Keratinocyte (primary cell): ENCODE measurements around the gene THOC5. TPM values are rescaled to one million over a fixed set of nuclear protein-coding genes. Genes with fewer than 3 reads are reported as not detected.

Source experiments
- DNase-seq: peaks from one replicate; pipeline ENCODE4 v3.0.0-alpha.2; 2011; ENCODE audit warnings: low read depth, missing footprints, low spot score
- FAIRE-seq: peaks from 2 replicates; lab custom pipeline; 2011; peaks lifted over from hg19 to GRCh38; lab: Jason Lieb, UNC
- H2AFZ ChIP-seq: 2 replicates; pipeline ENCODE4 v1.6.0; 2012; ENCODE audit warnings: low read length, control low read depth, inconsistent platforms; ENCODE audit not compliant: control insufficient read depth
- H3K27ac ChIP-seq: 2 replicates; pipeline ENCODE4 v1.5.1; 2011; ENCODE audit warnings: low read length; ENCODE audit not compliant: control insufficient read depth, insufficient read depth
- H3K27me3 ChIP-seq: 3 replicates; pipeline ENCODE4 v1.6.0; 2011; ENCODE audit warnings: low read length; ENCODE audit not compliant: control insufficient read depth, insufficient read depth; ENCODE audit errors: extremely low read depth
- H3K36me3 ChIP-seq, 2 experiments: 2 replicates in 1 of 2; 3 replicates in 1 of 2; pipeline ENCODE4 v1.5.1; 2011; ENCODE audit warnings: low read length in 2 of 2, mild to moderate bottlenecking in 1 of 2; ENCODE audit not compliant: control insufficient read depth in 2 of 2, insufficient read depth in 2 of 2; ENCODE audit errors: extremely low read depth in 1 of 2
- H3K4me1 ChIP-seq: 3 replicates; pipeline ENCODE4 v1.5.1; 2011; ENCODE audit warnings: low read length; ENCODE audit not compliant: control insufficient read depth, insufficient read depth; ENCODE audit errors: extremely low read depth
- H3K4me2 ChIP-seq: 3 replicates; pipeline ENCODE4 v1.6.0; 2011; ENCODE audit warnings: low read depth, low read length; ENCODE audit not compliant: control insufficient read depth, insufficient read depth; ENCODE audit errors: extremely low read depth
- H3K4me3 ChIP-seq, 3 experiments: fragments of 200-600 bp in 1 of 3; sonication (generic) in 1 of 3; 2 replicates in 2 of 3; 3 replicates in 1 of 3; pipeline ENCODE4 v1.5.1; 2011 to 2016; ENCODE audit warnings: low read length in 3 of 3, mild to moderate bottlenecking in 3 of 3, control low read depth in 2 of 3, inconsistent platforms in 1 of 3, low read depth in 1 of 3, mixed read lengths in 1 of 3, mixed run types in 1 of 3, moderate library complexity in 1 of 3; ENCODE audit not compliant: control insufficient read depth in 2 of 3, insufficient read depth in 2 of 3; ENCODE audit errors: extremely low read depth in 1 of 3
- H3K79me2 ChIP-seq: 2 replicates; pipeline ENCODE4 v1.6.0; 2012; ENCODE audit warnings: low read length; ENCODE audit not compliant: control insufficient read depth, insufficient read depth
- H3K9ac ChIP-seq: 3 replicates; pipeline ENCODE4 v1.6.0; 2011; ENCODE audit warnings: low read length; ENCODE audit not compliant: control insufficient read depth, insufficient read depth; ENCODE audit errors: extremely low read depth
- H3K9me1 ChIP-seq: 3 replicates; pipeline ENCODE4 v1.6.0; 2011; ENCODE audit warnings: low read length; ENCODE audit not compliant: control insufficient read depth, insufficient read depth; ENCODE audit errors: extremely low read depth
- H3K9me3 ChIP-seq: 2 replicates; pipeline ENCODE4 v1.5.1; 2012; ENCODE audit warnings: low read depth, low read length; ENCODE audit not compliant: control insufficient read depth
- H4K20me1 ChIP-seq: 3 replicates; pipeline ENCODE4 v1.6.0; 2011; ENCODE audit warnings: low read length; ENCODE audit not compliant: control insufficient read depth, insufficient read depth; ENCODE audit errors: extremely low read depth
- EZH2 ChIP-seq: IDR thresholded peaks from one replicate; pipeline ENCODE4 v1.6.1; 2012; ENCODE audit warnings: inconsistent platforms, mild to moderate bottlenecking, low read length, moderate library complexity
- dilution Hi-C: fragments of 300-500 bp; cut with MboI; formaldehyde crosslinking; loops from one replicate; pipeline ENCODE4 v1.7.0; 2020; ENCODE audit warnings: low sequenced_read_pairs; ENCODE audit not compliant: extremely low pct_ligation_motif_present
- polyA plus RNA-seq, 5 experiments: library from polyadenylated mRNA; depleted of rRNA in 3 of 5; stranded (reverse) in 3 of 5; stranded (forward) in 1 of 5; unstranded in 1 of 5; fragments of >200 nt; gene quantifications; 1 replicate in 1 of 5; 2 replicates in 3 of 5; 3 replicates in 1 of 5; pipeline versions ENCODE4 v1.2.1 to v1.2.3, GENCODE V29; 2011 to 2012; ENCODE audit warnings: missing spikeins in 2 of 5, low read depth in 1 of 5, low replicate concordance in 1 of 5
- TF ChIP-seq, protein P1 (sequence below), 3 experiments: IDR thresholded peaks in 1 of 3; conservative IDR thresholded peaks in 1 of 3; optimal IDR thresholded peaks in 1 of 3; 2 replicates in 2 of 3; 3 replicates in 1 of 3; pipeline versions ENCODE3 to v1.5.1; 2011; ENCODE audit warnings: low read length in 3 of 3, mild to moderate bottlenecking in 3 of 3, moderate library complexity in 2 of 3, control low read depth in 1 of 3, inconsistent platforms in 1 of 3; ENCODE audit not compliant: insufficient read depth in 2 of 3; ENCODE audit errors: extremely low read depth in 1 of 3

Gene THOC5
- polyA plus RNA-seq, 1 donor (not counting 4 experiments of a cell fraction or from before 2014, with no cell fraction given): 35.4 TPM

DNA sequence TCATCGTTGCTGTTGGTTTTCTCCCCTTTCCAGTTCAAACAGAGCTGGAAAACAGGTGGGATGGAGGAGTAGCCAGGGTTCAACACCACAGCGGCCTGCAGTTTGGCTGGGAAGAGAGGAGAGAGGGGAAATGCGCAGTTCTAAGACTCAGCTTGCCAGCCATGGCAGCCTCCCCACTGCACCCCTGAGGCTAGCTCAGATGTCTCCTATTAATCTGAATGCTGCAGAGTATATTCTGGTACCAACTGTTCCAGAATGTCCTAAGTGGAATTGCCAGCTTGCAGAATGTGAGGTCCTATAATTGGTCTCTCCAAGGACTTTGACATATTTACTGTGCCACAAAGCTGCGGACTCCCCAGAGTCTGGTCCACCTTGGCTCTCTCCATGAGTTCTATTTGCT is 41.5 kb downstream of the THOC5 start:
- FAIRE-seq (no peak), DNase-seq (no peak)
- no peaks in the 10 kb centered on the region for H4K20me1 ChIP-seq
- no peaks in the 10 kb centered on the region for H3K27me3 ChIP-seq
- no peak overlapping the region for H2AFZ ChIP-seq
- no peaks in the 10 kb centered on the region for H3K4me1 ChIP-seq
- H3K9me1 ChIP-seq: no peaks in the 10 kb centered on the region
- TF ChIP-seq, protein P1, sequence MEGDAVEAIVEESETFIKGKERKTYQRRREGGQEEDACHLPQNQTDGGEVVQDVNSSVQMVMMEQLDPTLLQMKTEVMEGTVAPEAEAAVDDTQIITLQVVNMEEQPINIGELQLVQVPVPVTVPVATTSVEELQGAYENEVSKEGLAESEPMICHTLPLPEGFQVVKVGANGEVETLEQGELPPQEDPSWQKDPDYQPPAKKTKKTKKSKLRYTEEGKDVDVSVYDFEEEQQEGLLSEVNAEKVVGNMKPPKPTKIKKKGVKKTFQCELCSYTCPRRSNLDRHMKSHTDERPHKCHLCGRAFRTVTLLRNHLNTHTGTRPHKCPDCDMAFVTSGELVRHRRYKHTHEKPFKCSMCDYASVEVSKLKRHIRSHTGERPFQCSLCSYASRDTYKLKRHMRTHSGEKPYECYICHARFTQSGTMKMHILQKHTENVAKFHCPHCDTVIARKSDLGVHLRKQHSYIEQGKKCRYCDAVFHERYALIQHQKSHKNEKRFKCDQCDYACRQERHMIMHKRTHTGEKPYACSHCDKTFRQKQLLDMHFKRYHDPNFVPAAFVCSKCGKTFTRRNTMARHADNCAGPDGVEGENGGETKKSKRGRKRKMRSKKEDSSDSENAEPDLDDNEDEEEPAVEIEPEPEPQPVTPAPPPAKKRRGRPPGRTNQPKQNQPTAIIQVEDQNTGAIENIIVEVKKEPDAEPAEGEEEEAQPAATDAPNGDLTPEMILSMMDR (optimal IDR thresholded peaks at IDR 0.05 in 1 of 3, IDR thresholded peaks at IDR 0.05 in 1 of 3, conservative IDR thresholded peaks at IDR 0.05 in 1 of 3; ENCODE audit: extremely low read depth in 1 of 3, insufficient read depth in 2 of 3, low read length in 3 of 3): no peak
- no peak for TF ChIP-seq EZH2
- dilution Hi-C loops: no loop called here
- peaks cover 38 to 40% of the 10 kb centered on the region in 2 experiments for H3K36me3 ChIP-seq
- no peak overlapping the region for H3K27ac ChIP-seq
- H3K4me3 ChIP-seq: no peak overlapping the region
- H3K9me3 ChIP-seq: no peaks in the 10 kb centered on the region
- H3K79me2 ChIP-seq: no peaks in the 10 kb centered on the region
- no peak overlapping the region for H3K4me2 ChIP-seq
- no peak overlapping the region for H3K9ac ChIP-seq

DNA sequence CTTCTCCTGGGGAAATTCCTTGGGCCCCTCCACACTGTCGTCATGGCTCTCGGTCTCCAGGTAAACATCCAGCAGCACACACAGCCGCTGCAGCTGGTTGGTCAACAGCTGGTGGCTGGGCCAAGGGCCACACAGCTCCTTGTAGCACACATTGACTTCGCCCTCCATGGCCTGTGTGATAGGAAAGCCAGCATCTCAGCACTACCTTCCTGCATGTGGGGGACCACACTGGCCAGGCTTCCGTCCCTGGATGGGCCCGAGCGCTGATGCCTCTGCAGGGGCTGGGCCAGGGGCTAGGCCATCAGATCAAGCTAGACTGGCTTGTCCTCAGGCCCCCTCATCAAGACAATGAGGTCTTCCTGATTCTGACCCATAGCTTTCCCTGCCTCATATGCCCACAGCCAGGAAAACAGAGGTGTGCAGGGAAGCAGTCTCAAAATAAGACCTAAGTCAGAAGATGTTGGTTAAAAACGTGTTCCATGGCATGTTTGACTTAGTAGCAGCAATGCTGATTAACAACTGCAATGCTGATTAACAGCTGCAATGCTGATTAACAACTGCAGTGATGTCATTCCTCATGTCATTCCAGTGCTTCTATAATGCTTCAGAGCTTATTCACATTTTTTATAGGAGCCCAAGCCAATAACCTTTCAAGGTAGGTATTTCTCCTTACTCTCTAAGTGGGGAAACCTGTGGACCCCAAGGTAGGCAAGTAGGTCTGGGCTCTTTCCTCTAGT is 42.3 kb downstream of the THOC5 start:
- Histone ChIP-seq H3K9me1 (no peaks in the 10 kb centered on the region), H3K27me3 (no peaks in the 10 kb centered on the region), H2AFZ (no peak overlapping the region), H3K36me3 (peaks cover 34 to 38% of the 10 kb centered on the region in 2 experiments), H4K20me1 (no peaks in the 10 kb centered on the region), H3K4me1 (no peaks in the 10 kb centered on the region), H3K9ac (no peak overlapping the region), H3K27ac (no peak overlapping the region), H3K79me2 (no peaks in the 10 kb centered on the region), H3K4me3 (no peak overlapping the region), H3K9me3 (no peaks in the 10 kb centered on the region), H3K4me2 (no peak overlapping the region)
- FAIRE-seq (no peak), DNase-seq (no peak)
- dilution Hi-C loops: no loop called here
- TF ChIP-seq, protein P1 (optimal IDR thresholded peaks at IDR 0.05 in 1 of 3, IDR thresholded peaks at IDR 0.05 in 1 of 3, conservative IDR thresholded peaks at IDR 0.05 in 1 of 3; ENCODE audit: extremely low read depth in 1 of 3, insufficient read depth in 2 of 3, low read length in 3 of 3): no peak
- TF ChIP-seq EZH2: no peak
